Measurements from ENCODE around the gene FLNB. TPM values are rescaled to one million over a fixed set of nuclear protein-coding genes. Genes with fewer than 3 reads are reported as not detected.

FLNB gene
- total and polyA plus RNA-seq, 10 of the 15 experiments (the other 5 are each of a cell fraction or from before 2014, with no cell fraction given) = 13.6 to 51.8 (median 26.4) TPM

DNA sequence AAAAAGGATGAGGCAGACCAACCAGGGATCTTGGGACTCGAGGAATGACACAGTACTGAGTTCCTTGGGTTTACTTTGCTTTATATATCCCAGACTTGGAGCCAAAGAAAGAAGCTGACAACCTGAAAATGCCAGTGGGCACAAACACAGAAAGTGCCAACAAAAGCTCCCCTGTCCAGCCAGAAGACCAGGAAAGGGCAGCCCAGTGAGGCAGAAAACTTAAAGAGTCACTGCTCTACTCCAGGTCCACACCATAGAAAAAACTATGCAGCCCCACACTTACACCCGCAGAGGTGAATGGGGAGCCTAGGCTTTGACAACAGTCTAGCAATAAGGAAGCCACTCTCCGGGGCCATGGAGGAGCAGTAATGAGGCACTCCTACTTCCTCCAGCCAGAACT lies 80.3 kb downstream of the FLNB start:
- RAD21 ChIA-PET (ENCODE audit: unreplicated experiment) = interaction anchor here (1.5 to 1.7 kb wide), 3 partner anchors 22 to 79 kb away, joined by 3 read pairs; no protein-coding TSS in a partner anchor

DNA sequence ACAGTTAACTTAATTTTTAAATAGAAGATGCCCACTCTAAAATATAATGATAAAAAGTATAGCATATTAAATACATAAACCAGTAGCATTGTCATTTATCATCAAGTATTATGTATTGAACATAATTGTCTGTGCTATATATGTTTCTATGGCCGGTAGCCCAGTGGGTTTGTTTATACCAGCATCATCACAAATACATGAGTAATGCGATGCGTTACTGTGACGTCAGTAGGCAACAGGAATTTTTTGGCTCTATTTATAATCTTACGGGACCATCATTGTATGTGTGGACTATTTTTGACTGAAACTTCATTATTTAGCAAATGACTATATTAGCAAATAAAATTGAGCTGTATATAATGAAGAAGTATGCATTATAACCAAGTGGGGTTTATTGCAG lies 82.1 kb downstream of the FLNB start:
- POLR2A ChIA-PET = no interaction called here
- SMC1A ChIA-PET (ENCODE audit: uncharacterized antibody, unreplicated experiment) = no interaction called here
- Histone ChIP-seq H3K9me3 (replicated peaks; ENCODE audit: control insufficient read depth, insufficient read depth, low read length) (no peaks in the 10 kb centered on the region), H3K4me3 (no peak overlapping the region), H4K20me1 (ENCODE audit: control insufficient read depth, insufficient read depth) (no peaks in the 10 kb centered on the region), H3K27me3 (replicated peaks in 1 of 2; ENCODE audit: control insufficient read depth in 2 of 2, insufficient read depth in 2 of 2, low read length in 1 of 2) (no peaks in the 10 kb centered on the region), H3K4me1 (ENCODE audit: control insufficient read depth, insufficient read depth, low read length) (peaks cover 14% of the 10 kb centered on the region), H3K9ac (ENCODE audit: control insufficient read depth, insufficient read depth, low read length) (no peak overlapping the region), H3K79me2 (ENCODE audit: control insufficient read depth, insufficient read depth, low read length) (no peaks in the 10 kb centered on the region), H2AFZ (ENCODE audit: control insufficient read depth, low read depth, low read length) (no peak overlapping the region), H3K36me3 (ENCODE audit: control insufficient read depth in 2 of 2, insufficient read depth in 2 of 2, low read length in 1 of 2) (no peaks in the 10 kb centered on the region), H3K27ac (ENCODE audit: control insufficient read depth, insufficient read depth) (no peak overlapping the region), H3K4me2 (ENCODE audit: control insufficient read depth, insufficient read depth) (no peak overlapping the region)
- in situ Hi-C loops (cut with MboI) = no loop called here
- BruUV-seq (replicated peaks) = no TSS peak
- ATAC-seq (no peak), FAIRE-seq (no peak), DNase-seq (ENCODE audit: low read depth, low spot score) (no peak)
- CTCF ChIA-PET = no interaction called here
- TF ChIP-seq, protein P1, sequence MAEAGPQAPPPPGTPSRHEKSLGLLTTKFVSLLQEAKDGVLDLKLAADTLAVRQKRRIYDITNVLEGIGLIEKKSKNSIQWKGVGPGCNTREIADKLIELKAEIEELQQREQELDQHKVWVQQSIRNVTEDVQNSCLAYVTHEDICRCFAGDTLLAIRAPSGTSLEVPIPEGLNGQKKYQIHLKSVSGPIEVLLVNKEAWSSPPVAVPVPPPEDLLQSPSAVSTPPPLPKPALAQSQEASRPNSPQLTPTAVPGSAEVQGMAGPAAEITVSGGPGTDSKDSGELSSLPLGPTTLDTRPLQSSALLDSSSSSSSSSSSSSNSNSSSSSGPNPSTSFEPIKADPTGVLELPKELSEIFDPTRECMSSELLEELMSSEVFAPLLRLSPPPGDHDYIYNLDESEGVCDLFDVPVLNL (IDR thresholded peaks at IDR 0.05; ENCODE audit: low read depth, low read length) = no peak
- no peak for TF ChIP-seq CBX3 (IDR thresholded peaks at IDR 0.05; ENCODE audit: borderline replicate concordance, low read depth)
- RAD21 ChIA-PET (ENCODE audit: unreplicated experiment) = interaction anchor here (0.7 kb wide), 1 partner anchor 33 kb away, joined by 3 read pairs; no protein-coding TSS in a partner anchor
- WGBS (ENCODE audit: insufficient coverage, insufficient replicate concordance, low lambda C conversion rate, missing lambda C conversion rate) = 98% methylated on average over 5 of the region's 5 CpGs
- intact Hi-C loops (cut with micrococcal nuclease; ENCODE audit: unreplicated experiment) = no loop called here

More for the DNA sequence above, 80.3 kb downstream of the FLNB start:
- no peaks in the 10 kb centered on the region for H3K79me2 ChIP-seq (ENCODE audit: control insufficient read depth, insufficient read depth, low read length)
- in situ Hi-C loops (cut with MboI) (no loop called here), intact Hi-C loops (cut with micrococcal nuclease; ENCODE audit: unreplicated experiment) (no loop called here)
- 93% methylated on average over 3 of the region's 3 CpGs for WGBS (ENCODE audit: insufficient coverage, insufficient replicate concordance, low lambda C conversion rate, missing lambda C conversion rate)
- POLR2A ChIA-PET = interaction anchor here (0.7 kb wide), 1 partner anchor 1468 kb away, joined by 9 read pairs; no protein-coding TSS in a partner anchor
- no TSS peak for BruUV-seq (replicated peaks)
- CTCF ChIA-PET = interaction anchor here (1.2 kb wide), 1 partner anchor 78 kb away, joined by 3 read pairs; no protein-coding TSS in a partner anchor
- H3K27me3 ChIP-seq (replicated peaks in 1 of 2; ENCODE audit: control insufficient read depth in 2 of 2, insufficient read depth in 2 of 2, low read length in 1 of 2) = no peaks in the 10 kb centered on the region
- TF ChIP-seq FOS (IDR thresholded peaks at IDR 0.05; ENCODE audit: borderline replicate concordance, extremely low read depth, insufficient read length) (no peak), WRNIP1 (IDR thresholded peaks at IDR 0.05; ENCODE audit: borderline replicate concordance, low read depth, low read length) (no peak), ZNF274 (IDR thresholded peaks at IDR 0.05; ENCODE audit: insufficient read depth, insufficient read length) (no peak), CREM (IDR thresholded peaks at IDR 0.05; ENCODE audit: low read depth) (no peak), SREBF1 (IDR thresholded peaks at IDR 0.05; ENCODE audit: low read length) (no peak), HDAC2 (IDR thresholded peaks at IDR 0.05) (no peak)
- FAIRE-seq (no peak), DNase-seq (ENCODE audit: low read depth, low spot score) (no peak), ATAC-seq (no peak)
- H4K20me1 ChIP-seq (ENCODE audit: control insufficient read depth, insufficient read depth) = no peaks in the 10 kb centered on the region
- no peaks in the 10 kb centered on the region for H3K9me3 ChIP-seq (replicated peaks; ENCODE audit: control insufficient read depth, insufficient read depth, low read length)
- no peak overlapping the region for H3K4me2 ChIP-seq (ENCODE audit: control insufficient read depth, insufficient read depth)
- no peaks in the 10 kb centered on the region; a peak in 3 of 4 replicates for H3K36me3 ChIP-seq (ENCODE audit: control insufficient read depth in 2 of 2, insufficient read depth in 2 of 2, low read length in 1 of 2)
- SMC1A ChIA-PET (ENCODE audit: uncharacterized antibody, unreplicated experiment) = interaction anchor here (0.7 kb wide), 1 partner anchor 14 kb away, joined by 4 read pairs; no protein-coding TSS in a partner anchor
- H3K4me3 ChIP-seq = no peak overlapping the region
- H3K4me1 ChIP-seq (ENCODE audit: control insufficient read depth, insufficient read depth, low read length) = peaks cover 21% of the 10 kb centered on the region
- H2AFZ ChIP-seq (ENCODE audit: control insufficient read depth, low read depth, low read length) = no peak overlapping the region
- no peak overlapping the region for H3K9ac ChIP-seq (ENCODE audit: control insufficient read depth, insufficient read depth, low read length)
- no peak overlapping the region for H3K27ac ChIP-seq (ENCODE audit: control insufficient read depth, insufficient read depth)

Measured in GM12878 (cell line).